Measurements from ENCODE around the gene CLCN5.

The CLCN5 gene

GRCh38 chrX:50088645-50089044 is 166.2 kb downstream of the CLCN5 start:
- no peak for ATAC-seq
- no peak for TF ChIP-seq PPARA (CRISPR knock-in tag; IDR thresholded peaks at IDR 0.05; ENCODE audit: borderline replicate concordance)
- TF ChIP-seq, protein P1, sequence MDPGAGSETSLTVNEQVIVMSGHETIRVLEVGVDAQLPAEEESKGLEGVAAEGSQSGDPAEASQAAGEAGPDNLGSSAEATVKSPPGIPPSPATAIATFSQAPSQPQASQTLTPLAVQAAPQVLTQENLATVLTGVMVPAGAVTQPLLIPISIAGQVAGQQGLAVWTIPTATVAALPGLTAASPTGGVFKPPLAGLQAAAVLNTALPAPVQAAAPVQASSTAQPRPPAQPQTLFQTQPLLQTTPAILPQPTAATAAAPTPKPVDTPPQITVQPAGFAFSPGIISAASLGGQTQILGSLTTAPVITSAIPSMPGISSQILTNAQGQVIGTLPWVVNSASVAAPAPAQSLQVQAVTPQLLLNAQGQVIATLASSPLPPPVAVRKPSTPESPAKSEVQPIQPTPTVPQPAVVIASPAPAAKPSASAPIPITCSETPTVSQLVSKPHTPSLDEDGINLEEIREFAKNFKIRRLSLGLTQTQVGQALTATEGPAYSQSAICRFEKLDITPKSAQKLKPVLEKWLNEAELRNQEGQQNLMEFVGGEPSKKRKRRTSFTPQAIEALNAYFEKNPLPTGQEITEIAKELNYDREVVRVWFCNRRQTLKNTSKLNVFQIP (CRISPR knock-in tag; IDR thresholded peaks at IDR 0.05; ENCODE audit: borderline replicate concordance, low read depth): no peak
- no peak for TF ChIP-seq ZNF565 (CRISPR knock-in tag; conservative IDR thresholded peaks at IDR 0.05; ENCODE audit: low read depth)
- no peak for TF ChIP-seq SNAI2 (CRISPR knock-in tag; IDR thresholded peaks at IDR 0.05)
- TF ChIP-seq BACH2 (CRISPR knock-in tag; IDR thresholded peaks at IDR 0.05; ENCODE audit: borderline replicate concordance): no peak
- TF ChIP-seq ZNF70 (CRISPR knock-in tag; IDR thresholded peaks at IDR 0.05): no peak
- no peak for TF ChIP-seq TOX (CRISPR knock-in tag; IDR thresholded peaks at IDR 0.05; ENCODE audit: borderline replicate concordance)
- no peak for TF ChIP-seq ZNF8 (CRISPR knock-in tag; IDR thresholded peaks at IDR 0.05)
- TF ChIP-seq RARB (CRISPR knock-in tag; IDR thresholded peaks at IDR 0.05): no peak
- TF ChIP-seq CSRNP3 (CRISPR knock-in tag; IDR thresholded peaks at IDR 0.05): no peak
- no peak for TF ChIP-seq CSDC2 (CRISPR knock-in tag; IDR thresholded peaks at IDR 0.05)
- TF ChIP-seq GLIS3 (CRISPR knock-in tag; IDR thresholded peaks at IDR 0.05): no peak
- TF ChIP-seq ZFP3 (CRISPR knock-in tag; IDR thresholded peaks at IDR 0.05): no peak
- TF ChIP-seq ARNTL (CRISPR knock-in tag; IDR thresholded peaks at IDR 0.05; ENCODE audit: borderline replicate concordance, low read depth): no peak
- TF ChIP-seq CREB5 (CRISPR knock-in tag; IDR thresholded peaks at IDR 0.05; ENCODE audit: low read depth): no peak
- TF ChIP-seq, protein P2, sequence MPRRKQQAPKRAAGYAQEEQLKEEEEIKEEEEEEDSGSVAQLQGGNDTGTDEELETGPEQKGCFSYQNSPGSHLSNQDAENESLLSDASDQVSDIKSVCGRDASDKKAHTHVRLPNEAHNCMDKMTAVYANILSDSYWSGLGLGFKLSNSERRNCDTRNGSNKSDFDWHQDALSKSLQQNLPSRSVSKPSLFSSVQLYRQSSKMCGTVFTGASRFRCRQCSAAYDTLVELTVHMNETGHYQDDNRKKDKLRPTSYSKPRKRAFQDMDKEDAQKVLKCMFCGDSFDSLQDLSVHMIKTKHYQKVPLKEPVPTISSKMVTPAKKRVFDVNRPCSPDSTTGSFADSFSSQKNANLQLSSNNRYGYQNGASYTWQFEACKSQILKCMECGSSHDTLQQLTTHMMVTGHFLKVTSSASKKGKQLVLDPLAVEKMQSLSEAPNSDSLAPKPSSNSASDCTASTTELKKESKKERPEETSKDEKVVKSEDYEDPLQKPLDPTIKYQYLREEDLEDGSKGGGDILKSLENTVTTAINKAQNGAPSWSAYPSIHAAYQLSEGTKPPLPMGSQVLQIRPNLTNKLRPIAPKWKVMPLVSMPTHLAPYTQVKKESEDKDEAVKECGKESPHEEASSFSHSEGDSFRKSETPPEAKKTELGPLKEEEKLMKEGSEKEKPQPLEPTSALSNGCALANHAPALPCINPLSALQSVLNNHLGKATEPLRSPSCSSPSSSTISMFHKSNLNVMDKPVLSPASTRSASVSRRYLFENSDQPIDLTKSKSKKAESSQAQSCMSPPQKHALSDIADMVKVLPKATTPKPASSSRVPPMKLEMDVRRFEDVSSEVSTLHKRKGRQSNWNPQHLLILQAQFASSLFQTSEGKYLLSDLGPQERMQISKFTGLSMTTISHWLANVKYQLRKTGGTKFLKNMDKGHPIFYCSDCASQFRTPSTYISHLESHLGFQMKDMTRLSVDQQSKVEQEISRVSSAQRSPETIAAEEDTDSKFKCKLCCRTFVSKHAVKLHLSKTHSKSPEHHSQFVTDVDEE (CRISPR knock-in tag; IDR thresholded peaks at IDR 0.05): no peak
- no peak for TF ChIP-seq ZC3H10 (CRISPR knock-in tag; IDR thresholded peaks at IDR 0.05)
- TF ChIP-seq TCF4 (CRISPR knock-in tag; IDR thresholded peaks at IDR 0.05; ENCODE audit: borderline replicate concordance): no peak
- TF ChIP-seq OSR1 (CRISPR knock-in tag; IDR thresholded peaks at IDR 0.05): no peak

DNA sequence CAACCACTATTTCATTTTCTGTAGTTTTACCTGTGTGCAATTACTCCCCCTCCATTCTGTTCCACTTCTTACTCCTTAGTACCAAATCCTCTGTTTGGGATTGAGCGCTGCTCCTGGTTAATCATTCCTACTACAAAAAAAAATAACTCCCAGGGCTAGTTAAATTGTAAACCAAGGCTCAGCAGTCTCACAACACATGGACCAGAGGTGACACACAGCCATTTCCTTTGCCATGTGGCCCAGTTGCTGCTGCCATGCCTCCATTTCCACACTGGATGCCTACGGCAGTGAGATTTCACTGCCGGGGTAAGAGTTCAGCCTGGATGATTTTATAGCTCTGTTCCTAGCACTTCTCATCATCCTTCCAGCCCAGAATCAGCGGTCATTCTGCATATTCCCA is 171.2 kb downstream of the CLCN5 start:
- no peak for TF ChIP-seq ZNF565 (CRISPR knock-in tag; conservative IDR thresholded peaks at IDR 0.05; ENCODE audit: low read depth)
- no peak for TF ChIP-seq PPARA (CRISPR knock-in tag; IDR thresholded peaks at IDR 0.05; ENCODE audit: borderline replicate concordance)
- TF ChIP-seq ISL1 (CRISPR knock-in tag; IDR thresholded peaks at IDR 0.05): no peak
- TF ChIP-seq BACH2 (CRISPR knock-in tag; IDR thresholded peaks at IDR 0.05; ENCODE audit: borderline replicate concordance): no peak
- TF ChIP-seq, protein P1 (CRISPR knock-in tag; IDR thresholded peaks at IDR 0.05; ENCODE audit: borderline replicate concordance, low read depth): no peak
- no peak for TF ChIP-seq ZC3H10 (CRISPR knock-in tag; IDR thresholded peaks at IDR 0.05)
- ATAC-seq: no peak

DNA sequence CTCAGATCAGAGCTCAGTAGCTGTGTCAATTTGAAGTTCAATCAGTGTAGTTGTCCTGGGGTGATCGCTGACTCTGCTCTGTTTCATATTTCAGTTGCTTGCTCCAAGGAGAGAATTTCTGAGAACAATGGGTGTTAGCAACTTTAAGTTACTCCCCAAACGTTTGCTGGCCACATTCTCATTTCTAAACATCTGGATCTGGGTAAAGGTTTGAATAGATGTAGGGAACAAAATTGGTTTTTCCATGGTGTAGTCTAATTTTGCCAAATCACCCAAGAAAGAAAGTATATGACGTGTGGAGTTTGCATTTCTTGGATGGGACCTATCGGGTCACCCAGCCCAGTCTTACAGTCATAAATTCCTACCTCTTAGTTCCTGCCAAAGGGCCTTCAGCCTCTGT is 174.7 kb downstream of the CLCN5 start:
- TF ChIP-seq BACH2 (CRISPR knock-in tag; IDR thresholded peaks at IDR 0.05; ENCODE audit: borderline replicate concordance): no peak
- no peak for TF ChIP-seq ISL1 (CRISPR knock-in tag; IDR thresholded peaks at IDR 0.05)
- TF ChIP-seq CSRNP3 (CRISPR knock-in tag; IDR thresholded peaks at IDR 0.05): no peak
- no peak for TF ChIP-seq ARNTL (CRISPR knock-in tag; IDR thresholded peaks at IDR 0.05; ENCODE audit: borderline replicate concordance, low read depth)
- TF ChIP-seq ZNF70 (CRISPR knock-in tag; IDR thresholded peaks at IDR 0.05): no peak
- no peak for TF ChIP-seq ZNF565 (CRISPR knock-in tag; conservative IDR thresholded peaks at IDR 0.05; ENCODE audit: low read depth)
- no peak for TF ChIP-seq TCF4 (CRISPR knock-in tag; IDR thresholded peaks at IDR 0.05; ENCODE audit: borderline replicate concordance)
- TF ChIP-seq TOX (CRISPR knock-in tag; IDR thresholded peaks at IDR 0.05; ENCODE audit: borderline replicate concordance): no peak
- no peak for TF ChIP-seq SNAI2 (CRISPR knock-in tag; IDR thresholded peaks at IDR 0.05)
- TF ChIP-seq PATZ1 (CRISPR knock-in tag; IDR thresholded peaks at IDR 0.05; ENCODE audit: borderline replicate concordance): no peak
- no peak for TF ChIP-seq RARB (CRISPR knock-in tag; IDR thresholded peaks at IDR 0.05)

More for the DNA sequence above, 174.7 kb downstream of the CLCN5 start:
- ATAC-seq: no peak

Data from SK-N-SH treated with all-trans-retinoic acid at 6 μM for 48 hours (cell line).